HG03457 (cell line): ENCODE data around the gene HDAC4.
"Not testable (repeated sequence)": the region's sequence is repeated elsewhere in the genome, so short reads cannot be mapped to it uniquely, and the experiment has no call there.

ENCODE experiments used
- ATAC-seq: cut with Tn5 transposase; IDR thresholded peaks from one replicate; pipeline ENCODE4 v1.9.1; 2021; ENCODE audit warnings: moderate number of reproducible peaks; ENCODE audit not compliant: unreplicated experiment

HDAC4 gene

DNA sequence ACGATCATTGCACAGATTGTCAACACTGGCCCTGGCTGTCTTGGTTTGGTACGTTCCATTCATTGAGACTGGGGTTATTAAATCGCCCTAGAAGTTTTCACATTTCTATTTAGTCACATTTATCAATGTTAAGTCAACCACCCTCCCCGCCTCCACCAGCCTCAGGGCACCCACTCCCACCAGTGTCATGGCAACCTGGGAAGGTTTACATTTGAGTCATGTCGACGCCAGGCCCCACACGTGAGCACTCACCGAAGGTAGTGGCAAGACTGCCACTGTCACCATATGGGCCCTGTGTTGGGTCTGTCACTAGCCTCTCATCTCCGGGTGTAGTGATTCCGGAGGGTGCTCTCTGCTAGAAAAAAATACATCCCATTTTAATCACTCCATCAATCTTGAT lies 358.8 kb downstream of the HDAC4 start:
- ATAC-seq, result no peak

DNA sequence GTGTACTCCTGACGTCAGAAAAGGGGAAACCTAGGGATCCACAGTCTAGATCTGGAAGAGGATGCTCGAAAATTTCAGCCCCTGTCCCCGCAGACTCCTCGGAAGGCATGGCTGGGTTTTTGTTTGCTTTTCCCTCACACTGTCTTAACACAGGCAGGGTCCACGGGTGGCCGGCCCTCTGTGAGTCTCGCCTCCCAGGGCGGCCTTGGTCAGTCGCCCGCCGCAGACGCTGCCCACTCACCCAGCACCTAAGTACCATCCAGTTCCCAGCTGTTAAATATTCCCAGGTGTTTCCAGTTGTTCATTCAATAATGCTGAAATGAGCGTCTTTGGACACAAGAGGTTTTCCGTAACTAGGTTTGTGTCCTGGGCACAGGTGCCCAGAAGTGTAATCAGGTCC lies 359.8 kb downstream of the HDAC4 start:
- no peak for ATAC-seq

DNA sequence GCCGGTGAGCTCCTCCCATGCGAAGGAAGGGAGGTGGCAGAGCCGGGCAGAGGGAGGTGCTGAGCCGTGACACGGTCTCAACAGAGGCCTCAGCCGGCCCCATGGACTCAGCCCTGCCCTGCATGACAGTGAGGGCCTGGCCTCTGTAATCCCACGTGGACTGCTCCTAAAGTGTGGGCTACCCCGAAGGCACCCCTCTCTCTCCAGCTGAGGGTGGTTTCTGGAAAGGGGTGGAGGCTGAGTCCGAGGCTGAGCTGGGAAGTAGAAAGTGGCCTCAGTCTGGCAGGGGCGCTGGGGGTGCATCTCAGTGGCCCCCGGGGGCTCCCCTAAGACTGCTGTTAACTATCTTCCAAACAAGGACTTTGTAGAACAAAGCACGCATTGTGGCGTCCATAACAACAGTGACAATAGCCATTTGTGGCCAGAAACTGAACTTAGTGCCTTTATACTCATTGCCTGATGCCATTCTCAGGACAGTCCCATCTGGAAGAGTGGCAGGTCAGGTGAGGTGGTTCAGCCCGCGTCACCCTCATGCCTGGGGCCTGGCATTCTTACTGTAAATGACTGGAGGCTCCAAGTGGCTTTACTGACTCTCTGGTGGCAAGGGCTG lies 360.6 kb downstream of the HDAC4 start:
- no peak for ATAC-seq

DNA sequence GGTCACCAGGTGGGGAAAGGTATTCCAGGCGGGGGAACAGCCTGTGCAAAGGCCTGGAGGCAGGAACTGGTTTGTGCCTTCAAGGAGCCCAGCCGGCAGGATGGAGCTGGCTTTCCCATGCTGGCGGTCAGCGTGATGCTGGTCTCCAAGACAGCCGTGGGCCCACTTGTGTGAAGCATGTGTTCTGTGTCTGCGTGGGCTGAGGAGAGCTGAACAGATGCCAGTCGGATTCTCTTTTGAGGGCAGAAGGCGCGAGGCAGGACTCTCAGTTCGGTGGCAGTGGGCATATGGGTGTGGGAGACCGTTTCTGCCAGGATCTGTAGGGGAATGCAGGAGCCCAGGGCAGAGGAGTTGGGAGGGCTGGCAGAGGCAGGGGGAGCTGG lies 361.4 kb downstream of the HDAC4 start:
- ATAC-seq, result no peak

DNA sequence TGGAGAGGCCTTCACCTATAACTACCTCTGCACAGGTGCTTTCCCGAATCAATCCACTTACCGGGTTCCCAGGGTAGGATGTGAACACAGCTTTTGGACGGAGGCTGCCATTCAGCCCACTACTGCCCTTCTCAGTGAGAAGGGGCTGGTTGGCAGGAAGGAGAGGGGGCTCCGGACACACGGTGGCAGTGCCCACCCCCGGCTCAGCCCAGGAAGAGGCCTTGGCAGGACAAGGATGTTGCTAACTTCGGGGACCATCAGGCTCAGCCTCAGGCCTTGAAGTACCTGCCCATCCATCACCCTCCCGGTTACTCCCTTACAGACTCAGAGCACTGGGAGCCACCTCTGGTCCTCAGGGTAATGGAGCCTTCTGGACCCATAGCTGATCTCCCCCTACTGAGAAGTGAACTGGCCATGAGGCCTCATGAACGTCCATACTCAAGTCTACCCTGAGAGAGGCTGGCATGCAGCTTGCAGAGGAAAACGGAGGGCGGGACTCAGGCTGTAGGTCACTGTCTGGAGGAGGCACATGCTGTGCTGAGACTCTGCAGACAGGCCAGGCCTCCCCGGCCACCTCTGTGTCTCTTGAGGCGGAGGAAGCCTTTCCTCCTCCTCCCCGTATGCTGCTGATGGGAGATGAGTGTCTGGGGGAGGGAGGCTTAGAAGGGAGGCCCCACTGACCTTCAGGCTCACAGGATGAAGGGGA lies 361.9 kb downstream of the HDAC4 start:
- no peak for ATAC-seq

DNA sequence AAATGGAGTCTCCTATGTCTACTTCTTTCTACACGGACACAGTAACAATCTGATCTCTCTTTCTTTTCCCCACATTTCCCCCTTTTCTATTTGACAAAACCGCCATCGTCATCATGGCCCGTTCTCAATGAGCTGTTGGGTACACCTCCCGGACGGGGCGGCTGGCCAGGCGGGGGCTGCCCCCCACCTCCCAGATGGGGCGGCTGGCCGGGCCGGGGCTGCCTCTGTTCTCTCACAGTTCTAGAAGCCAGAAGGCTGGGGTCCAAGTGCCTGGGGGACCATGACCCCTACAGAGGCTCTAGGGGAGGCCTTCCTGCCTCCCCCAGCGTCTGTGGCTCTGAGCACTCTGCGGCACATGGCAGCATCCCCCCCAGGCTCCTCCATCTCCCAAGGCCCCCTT lies 362.5 kb downstream of the HDAC4 start:
- ATAC-seq, result not testable (repeated sequence)

DNA sequence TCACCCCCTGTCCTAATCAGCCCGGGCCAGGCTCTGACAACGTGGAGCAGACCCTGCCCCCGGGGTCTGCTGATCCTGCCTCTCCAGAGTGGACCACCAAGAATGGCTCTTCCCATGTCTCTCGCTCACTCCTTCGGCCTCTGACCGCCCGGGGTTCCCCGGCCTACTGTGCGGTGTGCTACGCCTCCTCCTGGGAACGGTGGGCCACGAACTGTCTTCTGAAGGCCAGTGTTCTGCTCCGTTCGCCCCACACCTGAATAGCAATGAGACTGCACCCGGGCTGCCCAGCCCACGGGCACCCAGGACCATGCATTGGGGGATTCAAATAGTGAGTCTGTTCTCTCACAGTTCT lies 363.3 kb downstream of the HDAC4 start:
- no peak for ATAC-seq

DNA sequence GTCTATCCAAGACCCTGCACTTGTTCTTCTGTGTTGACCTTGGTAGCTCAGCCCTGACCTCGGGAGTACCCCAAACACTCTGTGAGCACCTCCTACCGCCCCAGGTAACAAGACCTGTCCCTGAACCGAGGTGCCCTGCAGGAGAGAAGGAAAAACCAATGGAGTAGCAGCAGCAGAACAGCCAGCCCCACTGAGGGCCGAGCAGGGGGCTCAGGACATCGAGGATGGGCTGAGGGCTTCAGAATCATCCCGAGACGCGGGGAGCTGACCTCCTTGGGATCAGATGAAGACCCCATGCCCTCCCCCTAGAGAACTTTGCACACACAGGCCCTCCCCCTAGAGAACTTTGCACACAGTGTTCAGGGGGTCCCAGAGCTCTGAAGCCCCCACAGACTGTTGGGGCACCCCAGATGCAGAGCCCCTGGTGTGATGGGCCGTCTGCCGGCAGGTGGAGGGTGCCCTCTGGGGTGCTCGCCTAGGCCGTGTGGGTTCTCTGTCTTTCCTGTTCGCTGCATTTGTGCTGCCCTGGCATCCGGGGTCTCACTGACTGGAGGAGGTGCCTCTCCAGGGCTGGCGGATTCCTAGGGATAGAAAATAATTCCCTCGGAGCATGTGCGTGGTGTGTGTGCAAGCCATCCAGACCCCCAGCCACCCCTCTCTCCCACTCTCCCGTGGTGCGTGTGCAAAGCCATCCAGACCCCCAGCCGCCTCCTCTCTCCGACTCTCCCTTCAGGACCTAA lies 363.8 kb downstream of the HDAC4 start:
- no peak for ATAC-seq

DNA sequence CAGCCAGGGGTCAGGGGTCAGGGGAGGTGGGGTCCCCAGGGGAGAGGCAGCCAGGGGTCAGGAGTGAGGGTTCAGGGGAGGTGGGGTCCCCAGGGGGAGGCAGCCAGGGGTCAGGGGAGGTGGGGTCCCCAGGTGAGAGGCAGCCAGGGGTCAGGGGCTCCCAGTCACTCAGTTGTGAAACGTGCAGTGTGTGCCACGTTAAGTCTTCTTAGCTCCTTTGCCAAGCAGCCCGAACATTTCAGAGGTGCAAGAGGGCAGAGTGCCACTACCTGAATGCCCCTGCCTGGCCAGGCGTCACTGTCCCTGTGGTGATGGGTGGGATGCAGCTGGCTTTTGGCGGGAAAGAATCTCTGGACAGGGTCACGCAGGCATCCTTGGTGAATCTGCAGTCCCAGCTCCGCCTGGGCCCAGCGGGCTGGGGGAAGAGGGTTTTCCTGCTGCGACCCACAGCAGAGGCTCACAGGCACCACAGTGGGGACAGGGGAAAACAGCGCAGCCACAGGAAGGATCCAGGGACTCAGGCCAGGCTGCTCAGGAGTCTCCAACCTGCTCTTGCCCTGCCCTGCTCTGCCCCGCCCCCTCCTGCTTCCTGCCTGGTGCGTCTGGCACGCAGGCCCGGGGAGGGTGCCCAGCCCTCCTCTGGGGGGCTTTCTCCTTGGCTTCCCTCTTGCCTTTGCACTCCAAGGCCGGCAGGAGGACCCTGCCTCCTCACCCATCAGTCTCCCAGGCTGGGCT lies 364.7 kb downstream of the HDAC4 start:
- no peak for ATAC-seq

DNA sequence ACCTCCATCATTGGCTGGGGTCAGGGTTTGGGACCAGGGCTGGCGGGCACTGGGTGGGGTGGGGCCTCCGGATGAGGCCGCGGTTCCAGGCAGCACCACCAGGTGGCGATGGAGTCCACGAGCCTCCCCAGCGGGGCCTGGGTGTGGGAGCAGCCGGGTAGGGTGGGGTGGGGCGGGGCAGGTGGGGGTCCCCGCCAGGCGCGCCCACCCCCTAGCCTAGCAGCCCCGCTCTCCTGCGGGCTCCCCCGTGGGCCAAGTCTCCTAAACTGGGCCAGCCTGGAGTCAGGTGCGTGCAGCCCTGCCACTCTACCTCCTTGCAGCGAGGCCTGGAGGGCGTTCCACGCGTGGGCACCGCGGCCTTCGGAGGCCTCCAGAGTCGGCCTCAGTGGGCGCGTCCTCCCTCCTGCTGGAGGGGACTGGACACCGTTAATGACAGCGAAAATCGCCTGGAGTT lies 365.4 kb downstream of the HDAC4 start:
- no peak for ATAC-seq

DNA sequence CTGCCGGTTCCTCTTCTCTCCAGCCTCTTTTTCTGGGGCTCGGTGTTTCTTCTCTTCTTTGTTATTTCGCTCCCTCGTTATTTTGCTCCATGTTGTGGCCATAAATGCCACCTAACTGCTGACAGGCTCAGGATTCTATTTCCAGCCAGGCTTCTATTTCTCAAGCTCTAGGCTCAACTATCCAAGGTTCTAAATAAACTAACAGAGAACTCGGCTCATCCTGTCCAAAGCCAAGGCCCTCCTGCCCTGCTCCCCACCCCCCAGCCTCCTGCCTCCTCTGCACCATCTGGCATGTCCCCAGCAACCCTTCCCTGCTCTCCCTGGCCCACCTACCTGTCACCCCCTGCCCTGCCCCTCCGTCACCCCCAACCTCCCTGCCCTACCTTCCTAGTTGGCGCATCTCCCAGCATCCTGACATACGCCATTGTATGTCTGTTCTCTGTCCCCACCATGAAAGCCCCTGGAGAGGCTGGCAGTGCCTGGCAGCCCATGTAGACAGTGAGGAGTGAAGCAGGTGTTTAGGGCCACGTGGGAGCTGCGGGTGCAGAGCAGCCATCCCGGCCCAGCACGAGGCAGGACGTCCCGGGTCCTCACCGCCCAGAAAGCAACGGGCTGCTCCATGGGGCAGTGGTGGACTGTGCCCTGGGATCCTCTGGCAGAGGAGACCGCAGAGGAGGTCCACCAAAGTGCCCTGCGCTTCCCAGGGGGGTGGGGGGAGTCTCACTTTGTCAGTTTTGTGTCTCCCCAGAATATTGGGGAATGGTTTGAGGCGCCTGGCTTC lies 366.1 kb downstream of the HDAC4 start:
- no peak for ATAC-seq

DNA sequence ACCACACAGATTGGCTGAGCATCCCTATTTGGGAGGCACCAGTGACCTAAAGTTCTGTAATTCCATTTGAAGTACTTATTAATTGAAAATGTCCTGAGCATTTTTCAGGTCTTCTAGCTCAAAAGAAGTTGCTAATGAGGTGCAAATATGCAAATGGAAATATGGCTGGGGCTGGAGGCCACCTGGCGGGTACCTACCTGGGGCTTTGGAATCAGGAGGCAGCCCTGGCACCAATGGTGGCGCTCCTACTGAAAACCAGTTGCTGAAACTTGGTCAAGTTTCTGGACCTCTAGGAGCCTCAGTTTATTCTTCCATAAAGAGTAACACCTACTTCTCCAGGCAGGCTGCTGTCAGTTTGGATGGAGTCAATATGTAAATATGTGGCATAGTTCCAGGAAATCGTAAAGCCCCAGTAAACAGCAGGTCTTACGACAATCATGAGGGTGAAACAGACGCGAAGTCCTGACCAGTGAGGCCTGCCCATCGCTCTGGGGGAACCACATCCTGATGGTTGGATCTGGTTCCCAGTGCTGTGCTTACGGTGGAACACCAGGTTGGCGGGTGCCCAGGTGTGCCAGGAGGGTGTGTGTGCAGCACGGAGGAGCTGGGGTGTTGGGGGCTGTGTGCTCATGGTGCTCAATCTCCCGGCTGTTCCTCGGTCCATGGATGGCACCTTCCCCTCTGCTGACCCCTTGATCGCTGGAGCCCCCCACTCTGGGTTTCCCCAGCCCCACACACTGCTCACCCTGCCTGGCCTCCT lies 366.8 kb downstream of the HDAC4 start:
- no peak for ATAC-seq

DNA sequence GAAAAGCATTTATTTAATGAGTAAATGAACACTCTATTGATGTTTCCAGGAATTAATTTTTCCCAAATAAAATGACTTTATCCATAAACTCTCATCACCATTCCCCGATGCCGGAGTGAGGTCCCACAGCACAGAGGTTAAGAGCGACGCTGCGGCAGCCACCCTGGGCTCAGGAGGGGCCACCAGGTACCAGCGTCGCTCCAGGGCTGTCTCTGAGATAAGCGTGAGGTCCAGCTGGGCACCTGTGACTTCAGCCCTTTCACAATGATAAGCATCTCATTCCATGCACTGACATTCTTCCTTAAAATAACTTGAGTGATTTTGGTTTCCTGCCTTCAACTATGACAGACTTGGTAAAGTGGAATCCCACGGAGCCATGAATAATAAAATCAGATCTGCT lies 370.9 kb downstream of the HDAC4 start:
- ATAC-seq, result no peak

DNA sequence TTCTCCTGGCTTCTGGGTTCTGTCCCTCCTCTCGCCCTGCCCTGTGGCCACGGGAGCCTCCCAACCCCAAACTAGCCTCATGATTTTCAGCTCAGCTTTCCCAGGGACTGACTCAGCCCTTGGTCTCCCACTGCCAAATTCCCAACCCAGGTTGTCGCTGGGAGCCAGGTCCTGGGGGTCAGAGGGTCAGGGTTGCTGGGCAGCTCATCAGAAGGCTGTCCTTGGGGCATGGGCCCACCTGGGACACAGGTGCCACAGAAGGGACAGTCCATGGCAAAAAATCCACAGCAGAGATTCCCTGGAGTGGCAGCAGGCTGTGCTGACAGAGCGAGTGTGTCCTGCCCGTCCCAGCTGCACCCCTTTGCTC lies 372.6 kb downstream of the HDAC4 start:
- ATAC-seq, result no peak

DNA sequence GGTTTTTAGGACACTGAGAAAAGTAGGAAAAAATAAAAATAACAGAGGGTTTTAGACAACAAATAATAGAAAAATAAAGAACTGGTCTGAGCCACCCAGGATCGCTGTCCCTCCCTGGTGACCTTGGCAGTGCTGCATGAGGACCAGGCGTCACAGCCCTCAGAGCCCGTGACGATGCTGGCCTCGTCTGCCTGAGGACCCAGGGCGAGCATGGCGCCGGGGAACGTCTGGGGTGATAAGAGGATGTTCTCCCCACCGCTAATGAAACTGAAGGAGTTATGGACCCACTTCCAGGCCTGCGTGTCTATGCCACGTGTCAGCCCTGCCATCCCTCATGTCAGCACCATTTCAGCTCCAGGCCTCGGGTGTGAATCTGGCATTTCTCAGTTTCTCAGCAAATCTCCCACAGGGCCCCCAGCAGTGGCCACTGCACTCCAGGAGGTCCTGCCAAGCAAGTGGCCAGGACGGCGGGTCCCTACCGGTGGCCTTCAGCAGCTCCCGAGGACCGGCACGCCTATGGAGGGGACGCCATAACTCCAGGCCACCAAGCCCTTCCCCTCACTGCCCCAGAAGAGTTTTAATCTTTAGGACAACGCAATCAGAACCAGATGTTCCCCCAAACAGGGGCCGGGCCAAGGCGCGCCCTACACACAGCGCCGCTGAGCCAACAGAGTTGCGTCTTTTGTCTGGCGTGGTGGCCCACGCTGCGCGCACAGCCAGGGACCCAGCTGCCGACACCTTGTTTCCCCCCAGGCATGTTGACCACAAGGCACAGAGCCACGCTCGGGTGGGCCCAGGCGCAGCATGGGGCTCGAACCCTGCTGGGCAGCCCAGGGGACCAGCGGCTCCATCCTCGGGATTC lies 373.2 kb downstream of the HDAC4 start:
- ATAC-seq, result no peak

DNA sequence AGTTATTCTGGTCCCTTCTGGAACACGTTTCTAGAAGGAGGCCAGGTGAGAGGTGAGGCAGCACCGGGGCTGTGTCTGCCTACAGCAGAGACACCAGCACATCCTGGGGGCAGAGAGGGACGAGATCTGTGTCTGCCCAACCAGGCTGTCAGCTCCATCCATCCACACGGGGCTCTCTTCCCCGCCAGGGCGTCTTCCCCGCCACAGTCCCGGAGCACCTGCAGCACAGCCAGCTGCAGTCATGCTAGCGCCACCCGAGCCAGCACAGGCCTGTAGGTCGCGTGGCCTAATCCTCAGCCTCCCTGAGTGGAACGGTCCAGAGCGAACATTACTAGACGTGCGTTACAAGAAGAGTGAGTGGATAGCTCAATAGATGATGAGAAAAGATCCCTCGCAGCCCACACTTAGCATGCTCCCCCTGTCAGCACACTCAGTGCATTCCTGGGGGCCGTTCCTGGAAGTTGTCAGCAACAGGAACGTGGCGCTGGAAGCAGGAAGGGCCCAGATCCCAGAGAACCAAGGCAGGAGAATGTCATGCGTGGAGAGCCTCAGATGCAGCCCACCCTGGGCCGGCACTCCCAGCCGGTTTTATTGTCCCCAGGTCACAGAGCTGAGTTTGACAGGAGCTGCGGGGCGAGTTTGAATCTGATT lies 374.0 kb downstream of the HDAC4 start:
- no peak for ATAC-seq

DNA sequence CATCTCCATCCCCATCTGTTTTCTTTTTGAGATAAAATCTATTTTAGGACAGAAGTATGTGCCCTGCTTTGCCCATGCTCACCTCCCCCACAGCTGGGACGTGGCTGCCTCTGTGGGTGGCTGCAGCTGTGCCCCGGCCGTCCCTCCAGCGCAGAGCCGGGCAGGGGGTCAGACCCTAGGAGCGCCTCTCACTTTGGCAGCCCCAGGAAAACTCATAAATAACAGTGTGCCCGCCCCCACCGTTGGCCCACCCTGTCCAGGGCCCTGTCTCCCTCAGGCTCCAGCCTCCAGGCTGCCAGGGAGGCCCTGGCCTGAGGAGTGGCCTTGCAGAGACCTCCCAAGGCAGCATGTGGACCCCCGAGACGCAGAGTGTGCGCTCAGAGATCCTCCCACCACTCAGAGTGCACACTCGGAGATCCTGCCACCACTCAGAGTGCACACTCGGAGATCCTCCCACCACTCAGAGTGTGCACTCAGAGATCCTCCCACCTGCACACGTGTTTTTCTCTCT lies 374.8 kb downstream of the HDAC4 start:
- ATAC-seq, result no peak

DNA sequence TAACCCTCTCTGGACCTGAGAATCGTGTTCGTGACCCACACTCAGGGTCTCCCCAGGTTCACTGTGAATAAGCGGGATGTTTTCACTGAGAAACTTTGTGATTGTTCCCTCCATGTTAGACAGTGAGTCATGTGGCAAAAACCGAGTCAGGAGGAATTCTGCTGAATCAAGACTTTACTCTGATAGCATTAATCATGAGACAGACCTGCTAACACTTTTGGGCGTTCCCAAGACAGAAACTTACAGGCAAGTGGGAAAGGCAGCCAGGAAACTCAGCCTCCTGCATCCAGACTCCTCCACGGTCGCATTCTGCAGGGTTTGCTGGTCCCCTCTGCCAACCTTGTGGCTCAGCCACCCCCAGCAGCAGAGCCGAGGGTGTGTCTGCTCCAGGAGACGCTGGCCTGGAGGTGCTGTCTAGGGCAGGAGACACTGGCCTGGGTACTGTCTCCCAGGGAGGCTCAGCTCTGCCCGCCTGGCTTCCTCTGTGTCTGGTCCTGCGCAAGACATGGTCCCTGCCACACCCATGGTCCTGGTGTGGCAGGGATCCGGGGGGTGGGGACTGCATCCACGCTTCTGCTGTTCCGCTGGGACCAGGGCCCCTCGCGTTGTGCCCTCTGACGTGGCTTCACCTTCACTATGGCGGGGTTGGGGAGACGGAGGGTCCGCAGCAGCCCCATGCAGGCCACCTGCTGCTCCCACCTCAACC lies 375.6 kb downstream of the HDAC4 start:
- ATAC-seq, result no peak
